Spleen (tissue), 7 donors: ENCODE results near the gene SFXN5.

Experiments used
- POLR2A ChIP-seq, 3 donors: fragments of 450-650 bp; IDR thresholded peaks; one replicate each; pipeline ENCODE4 v1.5.1; 2017; ENCODE audit warnings: antibody characterized with exemption in 3 of 3, mild to moderate bottlenecking in 1 of 3
- TF ChIP-seq, protein P1 (sequence below), 11 experiments: fragments of 200-600 bp in 7 of 11; fragments of 450-650 bp in 4 of 11; sonication (generic) in 4 of 11; IDR thresholded peaks in 8 of 11; conservative IDR thresholded peaks in 3 of 11; 1 replicate in 7 of 11; 2 replicates in 4 of 11; pipeline versions ENCODE4 v1.4.0 to v1.8.0; 2016 to 2021; ENCODE audit warnings: antibody characterized with exemption in 11 of 11, inconsistent platforms in 4 of 11, mild to moderate bottlenecking in 1 of 11
- donor health status: DM: no; HTN: no; CAD: no; lungs with moderate emphysema.
- donor health status: DM: no; HTN: no; CAD: no.
- donor health status: DM: no; HTN: no; CAD: no.

DNA sequence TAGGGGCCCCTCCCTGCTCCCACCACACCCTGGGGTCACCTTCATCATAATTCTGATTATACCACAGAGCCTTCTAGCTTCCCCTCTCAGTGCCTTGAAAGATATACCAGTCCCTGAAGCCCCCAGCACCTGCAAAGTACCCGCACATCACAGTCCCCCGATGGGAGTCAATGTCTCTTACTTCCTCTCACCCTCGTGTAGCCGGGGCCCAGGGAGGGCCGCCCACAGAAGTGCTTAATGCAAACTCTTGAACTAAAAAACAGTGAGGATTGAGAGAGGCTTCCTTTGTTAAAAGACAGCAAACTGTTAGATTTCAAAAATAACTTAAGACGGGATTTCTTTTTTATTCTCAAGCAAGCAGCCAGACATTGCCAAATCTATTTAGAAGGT lies 76.5 kb downstream of the SFXN5 start:
- TF ChIP-seq, protein P1, sequence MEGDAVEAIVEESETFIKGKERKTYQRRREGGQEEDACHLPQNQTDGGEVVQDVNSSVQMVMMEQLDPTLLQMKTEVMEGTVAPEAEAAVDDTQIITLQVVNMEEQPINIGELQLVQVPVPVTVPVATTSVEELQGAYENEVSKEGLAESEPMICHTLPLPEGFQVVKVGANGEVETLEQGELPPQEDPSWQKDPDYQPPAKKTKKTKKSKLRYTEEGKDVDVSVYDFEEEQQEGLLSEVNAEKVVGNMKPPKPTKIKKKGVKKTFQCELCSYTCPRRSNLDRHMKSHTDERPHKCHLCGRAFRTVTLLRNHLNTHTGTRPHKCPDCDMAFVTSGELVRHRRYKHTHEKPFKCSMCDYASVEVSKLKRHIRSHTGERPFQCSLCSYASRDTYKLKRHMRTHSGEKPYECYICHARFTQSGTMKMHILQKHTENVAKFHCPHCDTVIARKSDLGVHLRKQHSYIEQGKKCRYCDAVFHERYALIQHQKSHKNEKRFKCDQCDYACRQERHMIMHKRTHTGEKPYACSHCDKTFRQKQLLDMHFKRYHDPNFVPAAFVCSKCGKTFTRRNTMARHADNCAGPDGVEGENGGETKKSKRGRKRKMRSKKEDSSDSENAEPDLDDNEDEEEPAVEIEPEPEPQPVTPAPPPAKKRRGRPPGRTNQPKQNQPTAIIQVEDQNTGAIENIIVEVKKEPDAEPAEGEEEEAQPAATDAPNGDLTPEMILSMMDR (IDR thresholded peaks at IDR 0.05 in 8 of 11, conservative IDR thresholded peaks at IDR 0.05 in 3 of 11) = no peak
- TF ChIP-seq POLR2A (IDR thresholded peaks at IDR 0.05) = no peak
